ENCODE measurements around the gene CALD1.

CALD1 gene

GRCh38 chr7:134932707-134933370 lies 153.4 kb downstream of the CALD1 start:
- peak; percentile 6 for DNase-seq

GRCh38 chr7:134933460-134934068 lies 154.1 kb downstream of the CALD1 start:
- DNase-seq = no peak

GRCh38 chr7:134935701-134936100 lies 156.3 kb downstream of the CALD1 start:
- no peak for DNase-seq

GRCh38 chr7:134936893-134937510 lies 157.6 kb downstream of the CALD1 start:
- DNase-seq = no peak

- DNase-seq = no peak
These were observed 158.7 kb downstream of the CALD1 start for GRCh38 chr7:134938141-134938540.

GRCh38 chr7:134939136-134939535 lies 159.7 kb downstream of the CALD1 start:
- no peak for DNase-seq

DNA sequence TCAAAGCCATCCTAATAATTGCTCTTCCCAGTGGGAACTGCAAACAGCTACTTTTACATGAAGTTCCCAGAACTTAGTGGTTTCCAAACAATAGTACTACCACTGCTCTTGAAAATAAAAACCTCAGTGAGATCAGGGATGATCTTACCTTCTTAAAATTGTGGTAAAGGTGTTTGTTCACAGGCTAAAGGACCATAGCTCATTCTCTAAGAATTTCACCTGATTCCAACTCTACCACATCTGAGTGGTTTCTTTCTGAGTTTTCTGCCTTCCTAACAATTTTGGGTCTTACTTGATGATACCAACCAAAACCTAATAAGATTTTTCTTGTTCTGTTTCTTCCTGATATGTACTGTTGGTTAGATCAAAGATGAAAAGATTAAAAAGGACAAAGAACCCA lies 161.3 kb downstream of the CALD1 start:
- DNase-seq = no peak

DNA sequence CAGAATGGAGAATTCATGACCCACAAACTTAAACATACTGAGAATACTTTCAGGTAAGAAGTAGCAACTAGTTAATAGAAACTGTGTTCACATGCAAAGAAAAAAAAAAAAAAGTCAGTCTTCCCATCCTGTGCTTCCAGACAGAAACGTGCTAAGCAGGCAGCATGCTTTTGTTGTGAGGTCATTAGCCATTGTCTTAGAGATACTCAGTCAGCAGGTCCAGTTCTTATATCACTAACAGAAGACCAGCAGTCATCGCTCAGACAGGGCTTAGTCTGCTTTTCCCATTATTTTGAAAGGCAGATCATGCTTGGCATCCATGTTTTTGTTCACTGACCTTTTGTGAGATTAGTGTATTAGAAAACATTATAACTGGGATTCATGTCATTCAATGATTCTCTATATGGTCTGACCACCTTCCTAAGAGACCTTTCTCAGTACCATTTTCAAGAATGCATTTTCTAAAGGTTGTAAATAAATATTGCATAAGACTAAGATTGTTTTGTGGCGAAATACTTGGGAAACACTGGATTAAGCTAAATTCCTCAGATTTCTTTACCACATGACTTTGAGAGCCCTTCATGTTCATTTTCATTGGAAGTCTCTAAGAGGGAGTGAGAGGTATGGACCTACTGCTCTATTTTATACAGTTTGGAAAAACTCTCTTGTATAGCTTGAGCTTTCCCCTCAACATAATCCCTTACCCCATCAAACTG lies 161.9 kb downstream of the CALD1 start:
- no peak for DNase-seq

DNA sequence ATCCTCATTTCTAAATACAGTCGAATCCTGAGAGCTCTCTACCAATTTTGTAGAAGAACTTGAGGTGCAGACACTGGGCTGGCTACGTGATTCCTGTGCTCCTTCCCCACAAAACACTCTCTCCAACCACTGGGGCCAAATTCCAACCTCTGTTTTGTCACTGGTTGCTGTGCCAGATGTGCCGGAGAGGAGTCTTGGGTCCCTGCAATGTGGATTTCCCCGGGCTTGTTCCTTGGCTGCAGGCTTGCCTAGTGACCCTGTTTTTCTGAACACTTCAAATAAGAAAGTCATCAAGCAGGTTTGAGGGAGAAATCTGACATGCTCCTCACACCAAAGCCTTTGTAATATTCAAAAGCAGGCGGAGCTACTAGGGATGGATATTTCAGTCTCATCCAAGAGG lies 162.5 kb downstream of the CALD1 start:
- DNase-seq = no peak

DNA sequence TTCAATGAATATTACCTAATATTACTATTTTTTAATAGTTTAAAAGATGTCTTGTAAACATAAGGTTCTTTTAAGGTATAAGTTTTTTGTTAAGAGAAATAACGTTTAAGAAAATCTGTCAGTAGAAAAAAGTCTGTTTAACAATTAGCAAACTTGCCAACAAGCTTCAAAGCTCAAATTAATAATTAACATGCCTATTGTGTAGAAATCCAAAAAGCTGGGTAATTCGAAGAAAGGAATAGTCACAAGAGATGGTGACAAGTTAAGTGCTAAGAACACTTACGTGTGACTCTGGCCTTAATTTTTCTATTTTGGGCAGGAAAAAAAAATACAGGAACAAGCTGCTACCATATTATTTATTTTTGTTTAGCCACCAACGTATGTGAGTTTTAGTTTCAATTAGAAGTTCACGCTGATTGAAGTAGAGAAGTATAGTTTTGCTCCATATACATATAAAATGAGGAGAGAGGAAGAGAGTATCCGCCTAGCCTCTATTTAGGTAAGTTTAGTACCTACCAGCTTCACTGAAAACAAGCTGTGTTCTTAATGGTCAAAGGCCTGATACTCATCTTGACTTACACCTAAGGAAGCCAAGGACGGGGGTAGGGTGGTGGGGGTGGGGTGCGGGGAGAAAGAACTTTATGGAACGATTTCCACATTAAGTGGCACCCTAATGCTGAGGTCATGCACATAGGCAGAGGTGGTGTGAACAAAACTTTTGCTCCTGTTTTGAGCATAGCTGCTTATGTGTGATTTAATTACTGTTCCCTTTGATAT lies 163.4 kb downstream of the CALD1 start:
- no peak for DNase-seq

GRCh38 chr7:134943785-134944400 lies 164.5 kb downstream of the CALD1 start:
- no peak for DNase-seq

DNA sequence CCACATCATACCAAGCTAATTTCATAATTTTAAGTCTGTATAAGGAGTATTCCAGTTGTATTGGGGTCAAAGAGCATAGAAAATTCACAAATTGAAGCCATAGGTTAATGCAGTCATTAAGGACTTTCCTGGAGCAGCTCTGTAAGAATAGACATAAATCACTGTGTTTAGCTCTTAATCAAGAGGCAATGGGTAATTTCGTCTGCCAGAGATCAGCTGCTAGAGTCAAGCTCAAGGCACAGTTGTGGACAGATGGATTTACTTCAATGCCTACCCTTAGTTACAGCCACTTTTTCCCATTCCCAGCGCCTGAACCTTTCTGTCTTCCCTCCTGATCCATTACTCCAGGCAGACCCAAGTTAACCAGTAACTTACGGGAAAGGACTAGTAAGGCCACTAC lies 166.3 kb downstream of the CALD1 start:
- DNase-seq = no peak

GRCh38 chr7:134946260-134946659 lies 166.8 kb downstream of the CALD1 start:
- DNase-seq = no peak

DNA sequence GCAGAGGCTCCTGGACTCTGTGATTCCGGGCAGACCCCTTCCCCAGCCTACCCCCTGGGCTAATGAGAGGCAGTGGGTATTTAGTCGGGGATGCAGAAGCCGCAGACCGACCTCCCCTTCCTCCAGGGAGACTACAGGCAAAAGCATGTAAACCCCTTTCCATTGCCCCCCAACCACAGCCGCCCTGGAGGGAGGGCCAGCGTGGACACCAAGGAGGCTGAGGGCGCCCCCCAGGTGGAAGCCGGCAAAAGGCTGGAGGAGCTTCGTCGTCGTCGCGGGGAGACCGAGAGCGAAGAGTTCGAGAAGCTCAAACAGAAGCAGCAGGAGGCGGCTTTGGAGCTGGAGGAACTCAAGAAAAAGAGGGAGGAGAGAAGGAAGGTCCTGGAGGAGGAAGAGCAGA lies 167.9 kb downstream of the CALD1 start:
- no peak for DNase-seq

GRCh38 chr7:134947831-134948230 lies 168.4 kb downstream of the CALD1 start:
- no peak for DNase-seq

DNA sequence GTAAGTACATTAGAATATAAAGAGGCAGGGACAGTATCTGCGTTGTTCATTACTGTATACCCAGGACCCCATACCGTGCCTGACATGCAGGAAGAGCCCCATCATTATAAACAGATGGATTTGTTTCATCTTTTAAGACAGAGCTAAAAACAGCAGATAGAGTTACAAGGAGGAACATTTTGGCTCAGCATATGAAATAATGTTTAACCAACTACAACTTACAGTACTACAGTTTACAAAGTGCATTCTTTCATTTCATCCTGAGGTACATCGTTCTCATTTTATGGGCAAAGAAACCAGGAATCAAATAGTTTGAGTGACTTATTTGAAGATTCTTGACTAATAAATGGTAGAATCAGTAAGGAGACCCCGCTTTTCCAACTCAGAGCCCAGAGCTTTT lies 168.8 kb downstream of the CALD1 start:
- no peak for DNase-seq

GRCh38 chr7:134948736-134949135 lies 169.3 kb downstream of the CALD1 start:
- no peak for DNase-seq

DNA sequence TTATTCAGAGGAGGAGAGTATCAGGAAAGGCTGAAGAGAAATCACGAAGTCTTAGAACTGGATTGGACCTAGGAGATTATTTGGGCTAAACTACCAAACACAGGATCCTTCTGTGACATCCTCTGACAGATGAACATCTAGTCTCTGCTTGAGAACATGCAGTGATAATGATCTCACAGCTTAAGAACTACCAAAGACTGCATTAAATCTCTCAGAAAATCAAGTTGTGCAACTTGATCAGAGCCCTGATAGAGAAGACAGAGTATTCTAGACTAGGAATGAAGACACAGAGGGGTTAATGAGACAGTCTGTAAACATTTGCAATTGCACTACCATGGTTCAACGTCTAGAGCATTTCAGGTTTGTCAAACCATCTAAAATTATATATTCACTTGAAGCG lies 169.7 kb downstream of the CALD1 start:
- no peak for DNase-seq

- DNase-seq = peak; percentile 18
These were observed 175.0 kb downstream of the CALD1 start for GRCh38 chr7:134954197-134955082.

DNA sequence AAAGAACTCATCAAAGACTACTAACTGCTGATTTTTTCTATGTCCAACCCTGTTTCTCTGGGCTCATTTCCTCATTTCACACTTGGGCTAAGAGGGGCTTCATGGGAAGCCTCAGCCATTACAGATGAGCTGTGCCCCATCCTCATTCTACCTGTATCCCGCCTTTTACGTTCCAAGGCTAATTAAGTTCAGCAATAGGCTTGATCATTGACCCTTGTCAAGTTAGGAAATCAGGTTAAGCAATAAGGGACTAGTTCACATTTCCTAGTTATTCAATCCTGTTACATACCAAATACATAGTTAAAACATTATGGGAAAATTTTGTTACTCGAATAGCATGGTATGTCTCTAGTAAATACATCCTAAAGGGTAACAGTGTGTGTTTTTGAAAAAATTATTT lies 177.6 kb downstream of the CALD1 start:
- DNase-seq = no peak

DNA sequence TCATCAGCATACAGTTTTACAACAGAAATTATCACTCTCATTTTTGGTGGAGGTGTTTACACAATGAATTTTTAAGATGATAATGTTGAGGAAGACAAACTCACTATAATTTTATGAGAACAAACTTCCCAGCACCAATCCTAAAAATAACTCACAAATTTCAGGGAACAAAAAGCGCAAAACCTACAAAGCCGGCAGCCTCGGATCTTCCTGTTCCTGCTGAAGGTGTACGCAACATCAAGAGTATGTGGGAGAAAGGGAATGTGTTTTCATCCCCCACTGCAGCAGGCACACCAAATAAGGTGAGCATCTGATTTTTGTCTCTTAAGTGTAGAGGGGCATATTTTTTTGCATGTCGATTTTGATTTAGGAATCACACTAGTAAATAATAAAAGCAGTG lies 180.4 kb downstream of the CALD1 start:
- no peak for DNase-seq

Data from MV-4-11 (cell line).